ENCODE results near the gene GPC6.

GPC6 gene

GRCh38 chr13:94143624-94144350 lies 917.2 kb downstream of the GPC6 start:
- DNase-seq = peak; percentile 43

GRCh38 chr13:94145966-94146365 lies 919.4 kb downstream of the GPC6 start:
- DNase-seq = no peak

GRCh38 chr13:94153586-94153985 lies 927.0 kb downstream of the GPC6 start:
- no peak for DNase-seq

- DNase-seq = no peak
Measured at GRCh38 chr13:94154367-94154766, 927.8 kb downstream of the GPC6 start.

GRCh38 chr13:94157705-94158218 lies 931.2 kb downstream of the GPC6 start:
- no peak for DNase-seq

GRCh38 chr13:94160875-94161274 lies 934.3 kb downstream of the GPC6 start:
- DNase-seq = peak; percentile 35

- no peak for DNase-seq
Measured at GRCh38 chr13:94162289-94162688, 935.7 kb downstream of the GPC6 start.

- DNase-seq = no peak
Measured at GRCh38 chr13:94163535-94163934, 936.9 kb downstream of the GPC6 start.

- no peak for DNase-seq
Measured at GRCh38 chr13:94168783-94169453, 942.3 kb downstream of the GPC6 start.

GRCh38 chr13:94169454-94170144 lies 943.0 kb downstream of the GPC6 start:
- DNase-seq = no peak

- DNase-seq = no peak
Measured at GRCh38 chr13:94170145-94170571, 943.6 kb downstream of the GPC6 start.

- DNase-seq = no peak
Measured at GRCh38 chr13:94172416-94172815, 945.8 kb downstream of the GPC6 start.

- DNase-seq = no peak
Measured at GRCh38 chr13:94173312-94173854, 946.8 kb downstream of the GPC6 start.

GRCh38 chr13:94174009-94174408 lies 947.4 kb downstream of the GPC6 start:
- no peak for DNase-seq

- no peak for DNase-seq
Measured at GRCh38 chr13:94175076-94175475, 948.5 kb downstream of the GPC6 start.

- DNase-seq = no peak
Measured at GRCh38 chr13:94176561-94176960, 950.0 kb downstream of the GPC6 start.

- DNase-seq = no peak
Measured at GRCh38 chr13:94177041-94177440, 950.4 kb downstream of the GPC6 start.

GRCh38 chr13:94178625-94179244 lies 952.1 kb downstream of the GPC6 start:
- DNase-seq = peak; percentile 55

GRCh38 chr13:94181461-94182107 lies 955.0 kb downstream of the GPC6 start:
- no peak for DNase-seq

- DNase-seq = no peak
Measured at GRCh38 chr13:94182185-94182761, 955.7 kb downstream of the GPC6 start.

- DNase-seq = no peak
Measured at GRCh38 chr13:94186470-94186869, 959.9 kb downstream of the GPC6 start.

All from NCI-H526 treated with DMSO at 0.1 percent for 48 hours (cell line).